Mucosa of descending colon (tissue), 3 donors: Measurements from ENCODE around the gene ATP6V1C2. TPM values are rescaled to one million over a fixed set of nuclear protein-coding genes. Genes with fewer than 3 reads are reported as not detected.

Source experiments
- ATAC-seq: fragments of 200-7000 bp; cut with Tn5 transposase; one replicate; pipeline ENCODE4 v1.9.1; 2020; ENCODE audit warnings: mild to moderate bottlenecking, moderate library complexity
- DNase-seq, 3 donors: peaks; one replicate each; pipeline ENCODE4 v3.0.0-alpha.2; 2020
- H3K36me3 ChIP-seq: fragments of 200-600 bp; one replicate; pipeline ENCODE4 v1.8.0; 2021; ENCODE audit warnings: low read depth, mild to moderate bottlenecking
- H3K4me1 ChIP-seq: fragments of 200-600 bp; one replicate; pipeline ENCODE4 v1.8.0; 2021; ENCODE audit warnings: low read depth, mild to moderate bottlenecking
- H3K4me3 ChIP-seq: fragments of 200-600 bp; one replicate; pipeline ENCODE4 v1.8.0; 2021; ENCODE audit warnings: mild to moderate bottlenecking
- H3K9me3 ChIP-seq: fragments of 200-600 bp; one replicate; pipeline ENCODE4 v1.8.0; 2021; ENCODE audit warnings: mild to moderate bottlenecking
- intact Hi-C, 2 donors: fragments of 100-400 bp; cut with DNase I in 1 of 2; cut with micrococcal nuclease in 1 of 2; formaldehyde crosslinking; loops; one replicate each; pipeline versions ENCODE4 v1.11.0 to v1.11.1; 2022; cut with DNase I, micrococcal nuclease
- total RNA-seq, 3 donors: library from RNA; stranded (reverse); fragmentation: NEBNext Ultra II Directional in 2 of 3; extraction: Animal tissue kit (Norgen Biotek cat#: 25700) in 2 of 3; gene quantifications; one replicate each; pipeline versions ENCODE4 v1.2.1 to v1.2.4, GENCODE V29; 2021 to 2023
- TF ChIP-seq, protein P1 (sequence below): fragments of 200-600 bp; IDR thresholded peaks from one replicate; pipeline ENCODE4 v1.8.0; 2022; ENCODE audit warnings: antibody characterized with exemption, mild to moderate bottlenecking
- donor health status: DM: no; HTN: no; CAD: no; lungs with moderate emphysema.
- donor health status: DM: no; HTN: no; CAD: no.
- donor health status: DM: no; HTN: yes; CAD: no.

ATP6V1C2 gene
- total RNA-seq, 3 donors from 2014 or later: 0.57 to 3.8 (median 1.0) TPM

DNA sequence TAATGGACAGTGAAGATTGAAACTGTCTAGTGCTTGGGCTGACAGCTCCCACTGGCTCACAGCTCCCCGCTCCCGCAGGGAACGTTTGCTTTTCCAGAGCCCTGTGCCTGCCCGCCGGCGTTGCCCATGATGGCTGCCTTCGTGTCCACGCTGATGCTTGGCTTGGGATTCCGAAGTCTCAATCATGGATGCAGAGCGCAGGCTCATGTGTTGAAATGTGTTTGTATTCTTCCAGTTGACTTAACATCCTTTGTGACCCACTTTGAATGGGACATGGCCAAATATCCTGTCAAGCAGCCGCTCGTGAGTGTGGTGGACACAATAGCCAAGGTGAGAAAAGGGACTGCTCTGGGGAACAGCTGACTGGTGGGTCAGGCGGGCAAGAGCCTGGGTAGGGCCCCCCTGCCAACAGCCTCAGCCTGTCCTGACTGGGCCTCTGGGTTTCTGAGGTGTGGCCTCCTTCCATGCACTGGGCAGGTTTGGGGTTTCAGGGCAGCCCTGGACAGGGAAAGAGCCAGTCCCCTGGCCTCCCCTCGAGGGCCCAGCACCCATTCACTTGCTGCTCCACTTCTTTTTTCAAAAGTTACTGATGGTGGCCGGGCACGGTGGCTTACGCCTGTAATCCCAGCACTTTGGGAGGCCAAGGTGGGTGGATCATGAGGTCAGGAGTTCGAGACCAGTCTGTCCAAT, 42.8 kb downstream of the ATP6V1C2 start:
- Histone ChIP-seq H3K9me3 (no peaks in the 10 kb centered on the region), H3K36me3 (no peaks in the 10 kb centered on the region), H3K4me1 (peaks cover 11% of the 10 kb centered on the region), H3K4me3 (no peak overlapping the region)
- ATAC-seq (no peak), DNase-seq (peak in 2 of 3 donors; percentile 21 to 26)
- TF ChIP-seq, protein P1, sequence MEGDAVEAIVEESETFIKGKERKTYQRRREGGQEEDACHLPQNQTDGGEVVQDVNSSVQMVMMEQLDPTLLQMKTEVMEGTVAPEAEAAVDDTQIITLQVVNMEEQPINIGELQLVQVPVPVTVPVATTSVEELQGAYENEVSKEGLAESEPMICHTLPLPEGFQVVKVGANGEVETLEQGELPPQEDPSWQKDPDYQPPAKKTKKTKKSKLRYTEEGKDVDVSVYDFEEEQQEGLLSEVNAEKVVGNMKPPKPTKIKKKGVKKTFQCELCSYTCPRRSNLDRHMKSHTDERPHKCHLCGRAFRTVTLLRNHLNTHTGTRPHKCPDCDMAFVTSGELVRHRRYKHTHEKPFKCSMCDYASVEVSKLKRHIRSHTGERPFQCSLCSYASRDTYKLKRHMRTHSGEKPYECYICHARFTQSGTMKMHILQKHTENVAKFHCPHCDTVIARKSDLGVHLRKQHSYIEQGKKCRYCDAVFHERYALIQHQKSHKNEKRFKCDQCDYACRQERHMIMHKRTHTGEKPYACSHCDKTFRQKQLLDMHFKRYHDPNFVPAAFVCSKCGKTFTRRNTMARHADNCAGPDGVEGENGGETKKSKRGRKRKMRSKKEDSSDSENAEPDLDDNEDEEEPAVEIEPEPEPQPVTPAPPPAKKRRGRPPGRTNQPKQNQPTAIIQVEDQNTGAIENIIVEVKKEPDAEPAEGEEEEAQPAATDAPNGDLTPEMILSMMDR: no peak
- intact Hi-C loops: no loop called here

DNA sequence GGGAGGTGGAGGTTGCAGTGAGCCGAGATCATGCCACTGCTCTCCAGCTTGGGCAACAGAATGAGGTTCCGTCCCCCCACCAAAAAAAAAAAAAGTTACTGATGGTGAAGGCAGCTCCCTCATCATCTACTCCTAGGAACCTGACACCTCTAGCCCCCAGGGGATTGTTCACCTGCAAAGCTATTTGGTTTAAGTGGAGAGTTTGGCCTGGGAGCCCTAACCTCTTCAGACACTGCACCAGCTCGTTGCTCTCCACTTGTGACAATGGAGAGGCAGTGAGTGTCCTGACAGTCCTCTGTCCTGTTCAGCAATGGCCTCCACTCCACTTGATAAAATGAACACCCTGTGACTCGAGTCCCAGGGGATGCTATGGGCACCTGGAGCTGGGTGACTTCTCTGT, 43.5 kb downstream of the ATP6V1C2 start:
- TF ChIP-seq, protein P1: no peak
- intact Hi-C loops: no loop called here
- Histone ChIP-seq H3K9me3 (no peaks in the 10 kb centered on the region), H3K4me3 (no peak overlapping the region), H3K36me3 (no peaks in the 10 kb centered on the region), H3K4me1 (peaks cover 8% of the 10 kb centered on the region)
- ATAC-seq (no peak), DNase-seq (no peak)

DNA sequence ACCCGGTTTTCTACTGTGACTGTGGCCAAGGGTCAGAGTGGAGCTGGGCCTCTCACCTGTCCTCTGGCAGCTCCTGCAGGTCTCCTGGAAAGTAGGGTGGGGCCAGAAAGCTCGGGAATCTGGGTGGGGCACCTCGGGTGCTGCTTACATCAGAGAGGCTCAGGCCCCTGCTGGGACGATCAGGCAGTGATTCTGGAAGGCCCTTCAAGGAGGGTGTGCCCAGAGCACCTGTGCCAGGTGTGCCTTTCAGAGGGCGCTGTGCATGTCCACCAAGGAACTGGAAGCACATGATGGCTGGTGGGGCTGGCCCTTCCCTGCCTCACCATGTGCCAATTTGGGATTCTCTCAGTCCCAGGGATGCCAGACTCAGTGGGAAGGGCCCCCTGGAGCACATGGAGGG, 44.0 kb downstream of the ATP6V1C2 start:
- H3K9me3 ChIP-seq: no peaks in the 10 kb centered on the region
- H3K36me3 ChIP-seq: no peaks in the 10 kb centered on the region
- peaks cover 6% of the 10 kb centered on the region for H3K4me1 ChIP-seq
- TF ChIP-seq, protein P1: no peak
- peak; percentile 76 to 82 (median 77) for DNase-seq
- ATAC-seq: peak; percentile 92
- H3K4me3 ChIP-seq: no peak overlapping the region
- intact Hi-C loops: no loop called here

DNA sequence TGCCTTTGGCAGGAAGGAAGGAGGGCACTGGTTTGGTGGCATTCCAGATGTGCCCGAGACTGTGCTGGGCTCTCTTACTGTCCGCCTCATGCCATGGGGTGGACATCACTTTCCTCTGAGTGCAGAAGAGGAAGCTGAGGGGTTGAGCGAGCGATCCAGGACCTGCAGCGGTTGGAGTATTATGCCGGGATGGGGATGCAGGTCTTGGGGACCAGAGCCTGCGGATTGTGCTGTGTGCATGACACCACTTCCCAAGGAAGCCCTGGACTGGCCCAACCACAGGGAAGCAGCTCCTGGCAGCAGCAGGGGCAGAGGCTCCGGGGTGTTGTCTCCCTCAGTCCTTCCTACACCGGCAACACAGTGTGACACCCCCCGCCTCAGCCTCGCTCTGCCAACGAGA, 44.5 kb downstream of the ATP6V1C2 start:
- ATAC-seq: no peak
- peak in 2 of 3 donors; percentile 20 to 31 for DNase-seq
- Histone ChIP-seq H3K4me1 (peaks cover 6% of the 10 kb centered on the region), H3K9me3 (no peaks in the 10 kb centered on the region), H3K36me3 (no peaks in the 10 kb centered on the region), H3K4me3 (no peak overlapping the region)
- TF ChIP-seq, protein P1: no peak
- intact Hi-C loops: no loop called here

DNA sequence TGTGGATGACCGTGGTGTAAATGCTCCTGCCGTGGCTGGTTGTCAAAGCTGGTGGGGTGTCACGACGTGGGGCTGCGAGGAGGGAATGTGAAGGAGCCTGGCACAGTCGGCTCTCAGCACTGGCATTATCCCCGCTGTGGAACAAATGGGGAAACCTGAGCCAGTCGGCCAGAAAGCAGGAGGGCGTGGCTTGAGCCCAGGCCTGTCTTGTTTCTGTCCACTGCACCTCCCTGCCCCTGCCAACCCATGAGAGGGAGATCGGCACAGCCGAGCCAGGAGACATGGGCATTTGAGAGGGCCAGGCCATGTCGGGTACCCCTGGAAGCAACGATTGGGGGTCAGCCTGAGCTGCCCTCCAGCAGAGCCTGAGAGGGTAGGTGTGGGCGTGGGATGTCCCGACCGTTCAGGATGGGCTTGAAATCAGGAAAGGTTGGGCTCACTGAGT, 46.7 kb downstream of the ATP6V1C2 start:
- TF ChIP-seq, protein P1: no peak
- intact Hi-C loops: no loop called here
- ATAC-seq: no peak

More for the DNA sequence above, 46.7 kb downstream of the ATP6V1C2 start:
- no peak overlapping the region for H3K4me3 ChIP-seq
- H3K4me1 ChIP-seq: peaks cover 6% of the 10 kb centered on the region
- H3K9me3 ChIP-seq: no peaks in the 10 kb centered on the region
- no peaks in the 10 kb centered on the region for H3K36me3 ChIP-seq
- peak in 2 of 3 donors; percentile 23 to 35 for DNase-seq
